ENCODE data around the gene RECQL5.

DNA sequence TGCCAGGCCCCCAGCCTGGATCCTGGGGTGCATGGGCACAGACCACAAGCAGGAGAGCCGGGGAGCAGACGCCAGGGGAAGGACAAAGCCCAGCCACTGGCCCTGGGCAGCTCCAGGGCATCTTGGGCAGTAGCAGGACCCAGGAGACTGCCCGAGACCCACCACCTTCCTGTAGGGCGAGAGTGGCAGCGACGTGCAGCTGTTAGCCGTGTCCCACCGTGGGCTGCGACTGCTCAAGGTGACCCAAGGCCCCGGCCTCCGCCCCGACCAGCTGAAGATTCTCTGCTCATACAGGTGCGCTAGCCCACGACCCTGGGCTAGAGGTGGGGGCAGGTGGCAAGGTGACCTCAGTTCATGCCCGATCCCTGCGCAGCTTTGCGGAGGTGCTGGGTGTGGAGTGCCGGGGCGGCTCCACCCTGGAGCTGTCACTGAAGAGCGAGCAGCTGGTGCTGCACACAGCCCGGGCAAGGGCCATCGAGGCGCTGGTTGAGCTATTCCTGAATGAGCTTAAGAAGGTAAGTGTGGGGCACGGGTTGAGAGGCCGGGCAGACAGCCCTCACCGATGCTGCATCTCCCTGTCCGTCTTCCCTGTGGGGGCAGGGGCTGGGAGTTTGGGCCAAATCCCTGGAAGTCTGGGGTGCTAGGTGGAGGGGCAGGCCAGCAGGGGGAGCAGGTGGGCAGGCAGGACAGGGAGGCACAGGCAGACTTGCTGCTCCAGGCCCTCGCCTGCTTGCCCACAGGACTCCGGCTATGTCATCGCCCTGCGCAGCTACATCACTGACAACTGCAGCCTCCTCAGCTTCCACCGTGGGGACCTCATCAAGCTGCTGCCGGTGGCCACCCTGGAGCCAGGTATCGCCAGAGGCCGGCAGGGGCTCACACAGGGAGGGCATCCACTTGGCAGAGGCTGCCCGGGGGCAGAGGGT, 47.2 kb downstream of the RECQL5 start:
- TF ChIP-seq, protein P1, sequence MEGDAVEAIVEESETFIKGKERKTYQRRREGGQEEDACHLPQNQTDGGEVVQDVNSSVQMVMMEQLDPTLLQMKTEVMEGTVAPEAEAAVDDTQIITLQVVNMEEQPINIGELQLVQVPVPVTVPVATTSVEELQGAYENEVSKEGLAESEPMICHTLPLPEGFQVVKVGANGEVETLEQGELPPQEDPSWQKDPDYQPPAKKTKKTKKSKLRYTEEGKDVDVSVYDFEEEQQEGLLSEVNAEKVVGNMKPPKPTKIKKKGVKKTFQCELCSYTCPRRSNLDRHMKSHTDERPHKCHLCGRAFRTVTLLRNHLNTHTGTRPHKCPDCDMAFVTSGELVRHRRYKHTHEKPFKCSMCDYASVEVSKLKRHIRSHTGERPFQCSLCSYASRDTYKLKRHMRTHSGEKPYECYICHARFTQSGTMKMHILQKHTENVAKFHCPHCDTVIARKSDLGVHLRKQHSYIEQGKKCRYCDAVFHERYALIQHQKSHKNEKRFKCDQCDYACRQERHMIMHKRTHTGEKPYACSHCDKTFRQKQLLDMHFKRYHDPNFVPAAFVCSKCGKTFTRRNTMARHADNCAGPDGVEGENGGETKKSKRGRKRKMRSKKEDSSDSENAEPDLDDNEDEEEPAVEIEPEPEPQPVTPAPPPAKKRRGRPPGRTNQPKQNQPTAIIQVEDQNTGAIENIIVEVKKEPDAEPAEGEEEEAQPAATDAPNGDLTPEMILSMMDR (IDR thresholded peaks at IDR 0.05; ENCODE audit: borderline replicate concordance, extremely low read depth, low read length, poor library complexity, severe bottlenecking) = peak; percentile 72
- no peak for TF ChIP-seq EZH2 (IDR thresholded peaks at IDR 0.05; ENCODE audit: borderline replicate concordance, low read depth, low read length, severe bottlenecking)
